ENCODE results near the gene LAMA5. TPM values are rescaled to one million over a fixed set of nuclear protein-coding genes. Genes with fewer than 3 reads are reported as not detected.

Gene LAMA5
- total RNA-seq, 1 donor from 2014 or later = 70.9 TPM

GRCh38 chr20:62371588-62372041 lies 4.5 kb upstream of the LAMA5 start:
- Histone ChIP-seq H3K4me1 (peaks cover 67% of the 10 kb centered on the region), H3K27ac (replicated peaks) (no peak overlapping the region), H3K9me3 (replicated peaks) (no peaks in the 10 kb centered on the region), H3K36me3 (no peaks in the 10 kb centered on the region), H3K27me3 (ENCODE audit: low read depth) (no peaks in the 10 kb centered on the region), H3K4me3 (no peak overlapping the region)
- intact Hi-C loops (cut with micrococcal nuclease) = no loop called here
- DNase-seq = no peak
- no peak for TF ChIP-seq CTCF (IDR thresholded peaks at IDR 0.05; ENCODE audit: borderline replicate concordance)

- H3K4me3 ChIP-seq = no peak overlapping the region
- TF ChIP-seq CTCF (IDR thresholded peaks at IDR 0.05; ENCODE audit: borderline replicate concordance) = no peak
- H3K4me1 ChIP-seq = peaks cover 67% of the 10 kb centered on the region
- no peaks in the 10 kb centered on the region for H3K9me3 ChIP-seq (replicated peaks)
- no peaks in the 10 kb centered on the region for H3K36me3 ChIP-seq
- intact Hi-C loops (cut with micrococcal nuclease) = no loop called here
- DNase-seq = no peak
- no peaks in the 10 kb centered on the region for H3K27me3 ChIP-seq (ENCODE audit: low read depth)
- peak overlapping the region; percentile 97 for H3K27ac ChIP-seq (replicated peaks)
These were observed 3.9 kb upstream of the LAMA5 start for GRCh38 chr20:62370807-62371587.

GRCh38 chr20:62370115-62370806 lies 3.1 kb upstream of the LAMA5 start:
- Histone ChIP-seq H3K27ac (replicated peaks) (peak overlapping the region; percentile 97), H3K4me1 (peaks cover 67% of the 10 kb centered on the region), H3K4me3 (no peak overlapping the region), H3K9me3 (replicated peaks) (no peaks in the 10 kb centered on the region), H3K36me3 (no peaks in the 10 kb centered on the region), H3K27me3 (ENCODE audit: low read depth) (no peaks in the 10 kb centered on the region)
- no peak for DNase-seq
- intact Hi-C loops (cut with micrococcal nuclease) = no loop called here
- no peak for TF ChIP-seq CTCF (IDR thresholded peaks at IDR 0.05; ENCODE audit: borderline replicate concordance)

GRCh38 chr20:62369815-62370114 lies 2.7 kb upstream of the LAMA5 start:
- H3K9me3 ChIP-seq (replicated peaks) = no peaks in the 10 kb centered on the region
- H3K4me3 ChIP-seq = no peak overlapping the region
- no peak for DNase-seq
- no peaks in the 10 kb centered on the region for H3K27me3 ChIP-seq (ENCODE audit: low read depth)
- peak overlapping the region; percentile 97 for H3K27ac ChIP-seq (replicated peaks)
- H3K4me1 ChIP-seq = peaks cover 67% of the 10 kb centered on the region
- TF ChIP-seq CTCF (IDR thresholded peaks at IDR 0.05; ENCODE audit: borderline replicate concordance) = no peak
- intact Hi-C loops (cut with micrococcal nuclease) = no loop called here
- H3K36me3 ChIP-seq = no peaks in the 10 kb centered on the region

- peak overlapping the region; percentile 97 for H3K27ac ChIP-seq (replicated peaks)
- no peaks in the 10 kb centered on the region for H3K36me3 ChIP-seq
- no peaks in the 10 kb centered on the region for H3K27me3 ChIP-seq (ENCODE audit: low read depth)
- intact Hi-C loops (cut with micrococcal nuclease) = no loop called here
- H3K4me3 ChIP-seq = peak overlapping the region; percentile 98
- peaks cover 68% of the 10 kb centered on the region for H3K4me1 ChIP-seq
- no peaks in the 10 kb centered on the region for H3K9me3 ChIP-seq (replicated peaks)
- peak; percentile 65 for TF ChIP-seq CTCF (IDR thresholded peaks at IDR 0.05; ENCODE audit: borderline replicate concordance)
- no peak for DNase-seq
These were observed 2.1 kb upstream of the LAMA5 start for GRCh38 chr20:62368976-62369814.
